HepG2 (cell line): ENCODE results near the gene ZNRF3. TPM values are rescaled to one million over a fixed set of nuclear protein-coding genes. Genes with fewer than 3 reads are reported as not detected.

ENCODE experiments used
- AKNA ChIP-seq: sonication (generic); formaldehyde crosslinking; IDR thresholded peaks from 2 replicates; pipeline ENCODE4 v1.4.0; 2020; ENCODE audit warnings: missing genetic modification reagents, borderline replicate concordance
- HDAC2 ChIP-seq: sonication (generic); formaldehyde crosslinking; IDR thresholded peaks from 2 replicates; pipeline ENCODE4 v1.4.0; 2020; ENCODE audit warnings: missing genetic modification reagents
- HMGA1 ChIP-seq: sonication (generic); formaldehyde crosslinking; conservative IDR thresholded peaks from 2 replicates; pipeline ENCODE4 v1.4.0; 2020; ENCODE audit warnings: missing genetic modification reagents
- KDM6A ChIP-seq: IDR thresholded peaks from 2 replicates; pipeline ENCODE4 v1.6.1; 2016; ENCODE audit warnings: low read depth
- KLF12 ChIP-seq: sonication (generic); formaldehyde crosslinking; IDR thresholded peaks from 2 replicates; pipeline ENCODE4 v1.4.0; 2020; ENCODE audit warnings: missing genetic modification reagents, borderline replicate concordance
- PITX1 ChIP-seq: sonication (generic); formaldehyde crosslinking; IDR thresholded peaks from 2 replicates; pipeline ENCODE4 v1.5.1; 2020; ENCODE audit warnings: mild to moderate bottlenecking, missing genetic modification reagents
- PLRG1 ChIP-seq: fragments of 450-650 bp; conservative IDR thresholded peaks from 2 replicates; pipeline ENCODE4 v1.6.1; 2016
- RARG ChIP-seq: sonication (generic); formaldehyde crosslinking; IDR thresholded peaks from 2 replicates; pipeline ENCODE4 v1.4.0; 2020; ENCODE audit warnings: low read depth, mild to moderate bottlenecking, missing genetic modification reagents
- RXRB ChIP-seq: IDR thresholded peaks from 2 replicates; pipeline ENCODE4 v1.6.1; 2016; ENCODE audit warnings: borderline replicate concordance, missing genetic modification reagents, missing compliant biosample characterization
- SP5 ChIP-seq: IDR thresholded peaks from 2 replicates; pipeline ENCODE4 v1.6.1; 2016; ENCODE audit warnings: low read depth, borderline replicate concordance
- U2AF1 ChIP-seq: fragments of 200-400 bp; formaldehyde crosslinking; optimal IDR thresholded peaks from 2 replicates; pipeline ENCODE3; 2017; ENCODE audit warnings: mild to moderate bottlenecking, low read depth, low read length
- WIZ ChIP-seq: sonication (generic); formaldehyde crosslinking; IDR thresholded peaks from 2 replicates; pipeline ENCODE4 v1.5.1; 2020; ENCODE audit warnings: mild to moderate bottlenecking, missing genetic modification reagents
- ZBTB38 ChIP-seq: sonication (generic); formaldehyde crosslinking; IDR thresholded peaks from 2 replicates; pipeline ENCODE4 v1.5.1; 2020; ENCODE audit warnings: mild to moderate bottlenecking, missing genetic modification reagents
- ZFYVE20 ChIP-seq: sonication (generic); formaldehyde crosslinking; IDR thresholded peaks from 2 replicates; pipeline ENCODE4 v1.8.0; 2023; ENCODE audit warnings: low read depth, mild to moderate bottlenecking, moderate library complexity, missing genetic modification reagents, borderline replicate concordance
- ZMYM3 ChIP-seq: sonication (generic); formaldehyde crosslinking; IDR thresholded peaks from 2 replicates; pipeline ENCODE4 v1.5.1; 2020; ENCODE audit warnings: mild to moderate bottlenecking, missing genetic modification reagents
- ZNF180 ChIP-seq: sonication (generic); formaldehyde crosslinking; IDR thresholded peaks from 2 replicates; pipeline ENCODE4 v1.4.0; 2020; ENCODE audit warnings: low read depth, missing genetic modification reagents, borderline replicate concordance
- ZNF224 ChIP-seq: sonication (generic); formaldehyde crosslinking; IDR thresholded peaks from 2 replicates; pipeline ENCODE4 v1.5.0; 2020; ENCODE audit warnings: mild to moderate bottlenecking, missing genetic modification reagents
- ZNF460 ChIP-seq: sonication (generic); formaldehyde crosslinking; IDR thresholded peaks from 2 replicates; pipeline ENCODE4 v1.5.1; 2020; ENCODE audit warnings: missing genetic modification reagents, mild to moderate bottlenecking, borderline replicate concordance
- ZNF546 ChIP-seq: sonication (generic); formaldehyde crosslinking; conservative IDR thresholded peaks from 2 replicates; pipeline ENCODE4 v1.8.1; 2023; ENCODE audit warnings: mild to moderate bottlenecking, missing genetic modification reagents
- polyA plus RNA-seq, 8 experiments: library from polyadenylated mRNA; depleted of rRNA in 3 of 8; stranded (reverse) in 7 of 8; unstranded in 1 of 8; fragments of >200 nt; fragmentation: Illumina TruSeq in 4 of 8; extraction: Trizol in 4 of 8; gene quantifications; 2 replicates each; pipeline versions ENCODE4 v1.2.1 to v1.2.3, GENCODE V29; 2011 to 2016; ENCODE audit warnings: low read depth in 4 of 8, missing spikeins in 1 of 8, mixed read lengths in 1 of 8; ENCODE audit not compliant: insufficient read depth in 1 of 8
- total RNA-seq, 5 experiments: library from RNA; depleted of rRNA; stranded (reverse); fragments of >200 nt; fragmentation: Illumina TruSeq; extraction: Trizol; gene quantifications; 2 replicates each; pipeline ENCODE4 v1.2.3, GENCODE V29; 2016; ENCODE audit warnings: low read depth in 1 of 5
- TF ChIP-seq, protein P1 (sequence below): sonication (generic); formaldehyde crosslinking; IDR thresholded peaks from 2 replicates; pipeline ENCODE4 v1.4.0; 2020; ENCODE audit warnings: missing genetic modification reagents
- TF ChIP-seq, protein P2 (sequence below): sonication (generic); formaldehyde crosslinking; IDR thresholded peaks from 2 replicates; pipeline ENCODE4 v1.4.0; 2020; ENCODE audit warnings: missing genetic modification reagents
- TF ChIP-seq, protein P3 (sequence below): sonication (generic); formaldehyde crosslinking; IDR thresholded peaks from 2 replicates; pipeline ENCODE4 v1.4.0; 2020; ENCODE audit warnings: mild to moderate bottlenecking, low read depth, missing genetic modification reagents

Gene ZNRF3
- total and polyA plus RNA-seq, 2 of the 13 experiments (the other 11 are each of a cell fraction or from before 2014, with no cell fraction given), result 20.3 to 36.7 TPM

GRCh38 chr22:28838971-28839370 is 44.4 kb upstream of the ZNRF3 start (continued):
- TF ChIP-seq AKNA, result no peak
- no peak for TF ChIP-seq HMGA1 (CRISPR knock-in tag)
- TF ChIP-seq ZNF546 (CRISPR knock-in tag), result no peak
- TF ChIP-seq, protein P1, sequence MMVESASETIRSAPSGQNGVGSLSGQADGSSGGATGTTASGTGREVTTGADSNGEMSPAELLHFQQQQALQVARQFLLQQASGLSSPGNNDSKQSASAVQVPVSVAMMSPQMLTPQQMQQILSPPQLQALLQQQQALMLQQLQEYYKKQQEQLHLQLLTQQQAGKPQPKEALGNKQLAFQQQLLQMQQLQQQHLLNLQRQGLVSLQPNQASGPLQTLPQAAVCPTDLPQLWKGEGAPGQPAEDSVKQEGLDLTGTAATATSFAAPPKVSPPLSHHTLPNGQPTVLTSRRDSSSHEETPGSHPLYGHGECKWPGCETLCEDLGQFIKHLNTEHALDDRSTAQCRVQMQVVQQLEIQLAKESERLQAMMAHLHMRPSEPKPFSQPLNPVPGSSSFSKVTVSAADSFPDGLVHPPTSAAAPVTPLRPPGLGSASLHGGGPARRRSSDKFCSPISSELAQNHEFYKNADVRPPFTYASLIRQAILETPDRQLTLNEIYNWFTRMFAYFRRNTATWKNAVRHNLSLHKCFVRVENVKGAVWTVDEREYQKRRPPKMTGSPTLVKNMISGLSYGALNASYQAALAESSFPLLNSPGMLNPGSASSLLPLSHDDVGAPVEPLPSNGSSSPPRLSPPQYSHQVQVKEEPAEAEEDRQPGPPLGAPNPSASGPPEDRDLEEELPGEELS (CRISPR knock-in tag), result peak; percentile 35; the same call in 1 of the 2 replicates
- TF ChIP-seq ZMYM3, result peak; percentile 16; the same call in 1 of the 2 replicates
- no peak for TF ChIP-seq PLRG1
- 0 out of 2 replicates have a peak, but pooled peaks have one; percentile 21 for TF ChIP-seq RXRB (CRISPR knock-in tag)
- no peak for TF ChIP-seq KLF12
- TF ChIP-seq ZNF460 (CRISPR knock-in tag), result no peak
- TF ChIP-seq KDM6A (CRISPR knock-in tag), result no peak
- TF ChIP-seq WIZ (CRISPR knock-in tag), result no peak
- no peak for TF ChIP-seq ZFYVE20 (CRISPR knock-in tag)
- TF ChIP-seq, protein P2, sequence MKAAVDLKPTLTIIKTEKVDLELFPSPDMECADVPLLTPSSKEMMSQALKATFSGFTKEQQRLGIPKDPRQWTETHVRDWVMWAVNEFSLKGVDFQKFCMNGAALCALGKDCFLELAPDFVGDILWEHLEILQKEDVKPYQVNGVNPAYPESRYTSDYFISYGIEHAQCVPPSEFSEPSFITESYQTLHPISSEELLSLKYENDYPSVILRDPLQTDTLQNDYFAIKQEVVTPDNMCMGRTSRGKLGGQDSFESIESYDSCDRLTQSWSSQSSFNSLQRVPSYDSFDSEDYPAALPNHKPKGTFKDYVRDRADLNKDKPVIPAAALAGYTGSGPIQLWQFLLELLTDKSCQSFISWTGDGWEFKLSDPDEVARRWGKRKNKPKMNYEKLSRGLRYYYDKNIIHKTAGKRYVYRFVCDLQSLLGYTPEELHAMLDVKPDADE (CRISPR knock-in tag), result no peak
- TF ChIP-seq U2AF1, result no peak
- TF ChIP-seq, protein P3, sequence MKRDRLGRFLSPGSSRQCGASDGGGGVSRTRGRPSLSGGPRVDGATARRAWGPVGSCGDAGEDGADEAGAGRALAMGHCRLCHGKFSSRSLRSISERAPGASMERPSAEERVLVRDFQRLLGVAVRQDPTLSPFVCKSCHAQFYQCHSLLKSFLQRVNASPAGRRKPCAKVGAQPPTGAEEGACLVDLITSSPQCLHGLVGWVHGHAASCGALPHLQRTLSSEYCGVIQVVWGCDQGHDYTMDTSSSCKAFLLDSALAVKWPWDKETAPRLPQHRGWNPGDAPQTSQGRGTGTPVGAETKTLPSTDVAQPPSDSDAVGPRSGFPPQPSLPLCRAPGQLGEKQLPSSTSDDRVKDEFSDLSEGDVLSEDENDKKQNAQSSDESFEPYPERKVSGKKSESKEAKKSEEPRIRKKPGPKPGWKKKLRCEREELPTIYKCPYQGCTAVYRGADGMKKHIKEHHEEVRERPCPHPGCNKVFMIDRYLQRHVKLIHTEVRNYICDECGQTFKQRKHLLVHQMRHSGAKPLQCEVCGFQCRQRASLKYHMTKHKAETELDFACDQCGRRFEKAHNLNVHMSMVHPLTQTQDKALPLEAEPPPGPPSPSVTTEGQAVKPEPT, result no peak
- peak; percentile 27; the same call in 1 of the 2 replicates for TF ChIP-seq HDAC2 (CRISPR knock-in tag)
- no peak for TF ChIP-seq ZNF180
- TF ChIP-seq SP5 (CRISPR knock-in tag), result peak; percentile 27; the same call in 1 of the 2 replicates
- TF ChIP-seq ZBTB38, result no peak
- TF ChIP-seq RARG (CRISPR knock-in tag), result no peak
- TF ChIP-seq PITX1 (CRISPR knock-in tag), result no peak
- no peak for TF ChIP-seq ZNF224 (CRISPR knock-in tag)
